Stimulated activated CD4-positive, alpha-beta T cell treated with anti-CD3 and anti-CD28 coated beads, Interleukin-15, amount 100 ng/mL, for 24 hours (primary cell): ENCODE measurements around the gene NKX1-2.
A peak's percentile ranks its signal among the peaks of the same experiment; 100 is the strongest.
"Not testable (repeated sequence)": the region's sequence is repeated elsewhere in the genome, so short reads cannot be mapped to it uniquely, and the experiment has no call there.

Experiments used
- DNase-seq: peaks from one replicate; pipeline ENCODE4 v3.0.0-alpha.2; 2020

Gene NKX1-2

GRCh38 chr10:124449170-124450011, 444 bp downstream of the NKX1-2 start:
- no peak for DNase-seq

GRCh38 chr10:124448696-124449169, 1.1 kb downstream of the NKX1-2 start:
- no peak for DNase-seq

- peak; percentile 34 for DNase-seq
Measured at GRCh38 chr10:124447751-124448466, 1.9 kb downstream of the NKX1-2 start.

GRCh38 chr10:124446830-124447750, 2.7 kb downstream of the NKX1-2 start:
- no peak for DNase-seq

- not testable (repeated sequence) for DNase-seq
Measured at GRCh38 chr10:124441694-124442093, 8.1 kb downstream of the NKX1-2 start.

- no peak for DNase-seq
Measured at GRCh38 chr10:124436191-124436638, 13.6 kb downstream of the NKX1-2 start.

GRCh38 chr10:124435683-124436082, 14.2 kb downstream of the NKX1-2 start:
- DNase-seq, result not testable (repeated sequence)

- no peak for DNase-seq
Measured at GRCh38 chr10:124433461-124433860, 16.4 kb downstream of the NKX1-2 start.

- no peak for DNase-seq
Measured at GRCh38 chr10:124430077-124430476, 19.8 kb downstream of the NKX1-2 start.

- DNase-seq, result no peak
Measured at GRCh38 chr10:124429576-124429975, 20.3 kb downstream of the NKX1-2 start.

GRCh38 chr10:124428207-124428777, 21.5 kb downstream of the NKX1-2 start:
- no peak for DNase-seq

GRCh38 chr10:124425227-124425962, 24.4 kb downstream of the NKX1-2 start:
- no peak for DNase-seq

GRCh38 chr10:124423813-124424212, 26.0 kb downstream of the NKX1-2 start:
- no peak for DNase-seq

- no peak for DNase-seq
Measured at GRCh38 chr10:124422742-124423141, 27.1 kb downstream of the NKX1-2 start.

GRCh38 chr10:124420254-124420653, 29.6 kb downstream of the NKX1-2 start:
- no peak for DNase-seq

- no peak for DNase-seq
Measured at GRCh38 chr10:124419635-124420034, 30.2 kb downstream of the NKX1-2 start.

GRCh38 chr10:124418726-124419501, 30.9 kb downstream of the NKX1-2 start, which contains the start of gene OAT:
TSS of gene OAT (minus strand) at chr10:124418923. CDS start at chr10:124412171, 6,752 bp downstream.
- DNase-seq, result peak; percentile 99

GRCh38 chr10:124417895-124418725, 31.7 kb downstream of the NKX1-2 start:
- peak; percentile 63 for DNase-seq

GRCh38 chr10:124416733-124417132, 33.1 kb downstream of the NKX1-2 start:
- DNase-seq, result no peak

- no peak for DNase-seq
Measured at GRCh38 chr10:124415210-124415609, 34.6 kb downstream of the NKX1-2 start.
